ENCODE results near the gene RHOH. TPM values are rescaled to one million over a fixed set of nuclear protein-coding genes. Genes with fewer than 3 reads are reported as not detected.

Gene RHOH
- total and polyA plus RNA-seq, 10 of the 15 experiments (the other 5 are each of a cell fraction or from before 2014, with no cell fraction given) = 46.5 to 120 (median 57.9) TPM

DNA sequence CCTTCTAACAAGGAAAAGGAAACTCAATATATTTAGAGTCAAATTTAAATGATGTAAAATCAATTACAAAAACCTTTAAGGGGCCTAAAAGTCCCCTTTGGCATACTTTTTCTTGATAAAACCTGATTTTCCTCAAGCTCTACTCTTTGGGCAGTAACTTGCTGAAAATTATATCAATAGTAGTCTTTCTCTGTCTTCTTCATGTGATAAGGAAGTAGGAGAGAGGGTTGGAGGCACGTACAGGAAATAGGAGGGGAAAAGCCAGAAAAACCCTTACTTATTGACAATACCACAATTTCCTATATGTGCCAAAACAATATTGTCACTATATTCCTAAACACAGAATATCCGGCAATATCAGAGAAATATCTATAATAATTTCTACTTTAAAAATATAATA, 9.6 kb downstream of the RHOH start:
- Histone ChIP-seq H3K27ac (ENCODE audit: control insufficient read depth, insufficient read depth) (peak overlapping the region; percentile 92), H3K9me3 (replicated peaks; ENCODE audit: control insufficient read depth, insufficient read depth, low read length) (no peaks in the 10 kb centered on the region), H3K27me3 (replicated peaks in 1 of 2; ENCODE audit: control insufficient read depth in 2 of 2, insufficient read depth in 2 of 2, low read length in 1 of 2) (no peaks in the 10 kb centered on the region), H3K4me2 (ENCODE audit: control insufficient read depth, insufficient read depth) (peak overlapping the region; percentile 98), H3K9ac (ENCODE audit: control insufficient read depth, insufficient read depth, low read length) (peak overlapping the region; percentile 42), H3K4me1 (ENCODE audit: control insufficient read depth, insufficient read depth, low read length) (peaks cover 26% of the 10 kb centered on the region), H3K4me3 (peak overlapping the region; percentile 72), H2AFZ (ENCODE audit: control insufficient read depth, low read depth, low read length) (no peak overlapping the region), H3K79me2 (ENCODE audit: control insufficient read depth, insufficient read depth, low read length) (peaks cover 97% of the 10 kb centered on the region), H4K20me1 (ENCODE audit: control insufficient read depth, insufficient read depth) (no peaks in the 10 kb centered on the region; the same call in 1 of the 2 replicates), H3K36me3 (ENCODE audit: control insufficient read depth in 2 of 2, insufficient read depth in 2 of 2, low read length in 1 of 2) (peaks cover 0 to 1% of the 10 kb centered on the region in 2 experiments; a peak in 1 of 4 replicates)
- in situ Hi-C loops (cut with MboI) (loop anchor here (10.0 kb wide), 1 partner anchor 572 kb away; the partner anchor contains the start of gene SMIM14), intact Hi-C loops (cut with micrococcal nuclease; ENCODE audit: unreplicated experiment) (no loop called here)
- BruUV-seq (replicated peaks) = no TSS peak
- TF ChIP-seq ETV6 (conservative IDR thresholded peaks at IDR 0.05 in 1 of 2, IDR thresholded peaks at IDR 0.05 in 1 of 2; ENCODE audit: borderline replicate concordance in 1 of 2, low read depth in 1 of 2) (peak in 1 of 2 experiments; percentile 53; a peak in 1 of 4 replicates), BMI1 (IDR thresholded peaks at IDR 0.05; ENCODE audit: borderline replicate concordance) (no peak)
- ATAC-seq = no peak
- ChIA-PET POLR2A (interaction anchor here (0.6 to 14.4 kb wide), 8 partner anchors 10 to 586 kb away, joined by 3 to 214 read pairs (median 6); partner anchors contain the start of gene RHOH), SMC1A (ENCODE audit: uncharacterized antibody, unreplicated experiment) (interaction anchor here (0.6 to 15.0 kb wide), 10 partner anchors 16 to 148 kb away, joined by 3 to 336 read pairs (median 6); partner anchors contain the start of gene RHOH), CTCF (interaction anchor here (0.7 to 5.7 kb wide), 6 partner anchors 10 to 102 kb away, joined by 3 to 53 read pairs (median 13); partner anchors contain the start of gene RHOH), RAD21 (ENCODE audit: unreplicated experiment) (interaction anchor here (1.4 to 12.9 kb wide), 6 partner anchors 12 to 101 kb away, joined by 3 to 179 read pairs (median 62); partner anchors contain the start of gene RHOH)
- DNase-seq (ENCODE audit: low read depth, low spot score) = no peak
- WGBS (ENCODE audit: insufficient coverage, insufficient replicate concordance, low lambda C conversion rate, missing lambda C conversion rate) = 0% methylated on average over 2 of the region's 2 CpGs
- no peak for FAIRE-seq

DNA sequence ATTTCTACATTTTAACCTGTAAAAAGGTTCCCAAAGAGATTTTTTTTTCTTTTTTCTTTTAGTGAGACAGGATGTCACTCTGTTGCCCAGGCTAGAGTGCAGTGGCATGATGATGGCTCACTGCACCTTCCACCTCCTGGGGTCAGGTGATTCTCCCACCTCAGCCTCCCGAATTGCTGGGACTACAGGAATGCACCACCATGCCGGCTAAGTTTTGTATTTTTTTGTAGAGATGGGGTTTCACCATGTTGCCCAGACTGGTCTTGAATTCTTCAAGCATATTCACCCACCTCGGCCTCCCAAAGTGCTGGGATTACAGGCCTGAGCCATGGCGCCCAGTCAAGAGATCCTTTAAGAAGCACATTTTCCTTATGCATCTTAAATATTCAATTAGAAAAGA, 12.6 kb downstream of the RHOH start:
- FAIRE-seq (no peak), ATAC-seq (no peak), DNase-seq (ENCODE audit: low read depth, low spot score) (no peak)
- Histone ChIP-seq H3K9ac (ENCODE audit: control insufficient read depth, insufficient read depth, low read length) (peak overlapping the region; percentile 40), H4K20me1 (ENCODE audit: control insufficient read depth, insufficient read depth) (no peaks in the 10 kb centered on the region; the same call in 1 of the 2 replicates), H3K79me2 (ENCODE audit: control insufficient read depth, insufficient read depth, low read length) (peaks cover 99% of the 10 kb centered on the region), H3K27me3 (replicated peaks in 1 of 2; ENCODE audit: control insufficient read depth in 2 of 2, insufficient read depth in 2 of 2, low read length in 1 of 2) (no peaks in the 10 kb centered on the region), H3K9me3 (replicated peaks; ENCODE audit: control insufficient read depth, insufficient read depth, low read length) (no peaks in the 10 kb centered on the region), H3K4me1 (ENCODE audit: control insufficient read depth, insufficient read depth, low read length) (peaks cover 48% of the 10 kb centered on the region), H2AFZ (ENCODE audit: control insufficient read depth, low read depth, low read length) (no peak overlapping the region), H3K27ac (ENCODE audit: control insufficient read depth, insufficient read depth) (peak overlapping the region; percentile 92), H3K4me3 (peak overlapping the region; percentile 43; the same call in 1 of the 2 replicates), H3K4me2 (ENCODE audit: control insufficient read depth, insufficient read depth) (peak overlapping the region; percentile 56), H3K36me3 (ENCODE audit: control insufficient read depth in 2 of 2, insufficient read depth in 2 of 2, low read length in 1 of 2) (peaks cover 3 to 10% of the 10 kb centered on the region in 2 experiments; a peak in 3 of 4 replicates)
- SMC1A ChIA-PET (ENCODE audit: uncharacterized antibody, unreplicated experiment) = interaction anchor here (2.5 to 15.0 kb wide), 4 partner anchors 13 to 97 kb away, joined by 15 to 336 read pairs (median 135); partner anchors contain the start of gene RHOH
- intact Hi-C loops (cut with micrococcal nuclease; ENCODE audit: unreplicated experiment) (no loop called here), in situ Hi-C loops (cut with MboI) (loop anchor here (10.0 kb wide), 1 partner anchor 575 kb away; the partner anchor contains the start of gene SMIM14)
- RAD21 ChIA-PET (ENCODE audit: unreplicated experiment) = interaction anchor here (0.9 to 12.9 kb wide), 7 partner anchors 9 to 98 kb away, joined by 3 to 179 read pairs (median 11); partner anchors contain the start of gene RHOH
- CTCF ChIA-PET = interaction anchor here (1.7 kb wide), 1 partner anchor 9 kb away, joined by 4 read pairs; no protein-coding TSS in a partner anchor
- no TSS peak for BruUV-seq (replicated peaks)
- POLR2A ChIA-PET = interaction anchor here (1.3 to 14.4 kb wide), 3 partner anchors 14 to 21 kb away, joined by 4 to 214 read pairs (median 8); partner anchors contain the start of gene RHOH
- 1% methylated on average over 4 of the region's 4 CpGs for WGBS (ENCODE audit: insufficient coverage, insufficient replicate concordance, low lambda C conversion rate, missing lambda C conversion rate)
- TF ChIP-seq ESRRA (IDR thresholded peaks at IDR 0.05; ENCODE audit: low read length) (no peak), STAT1 (conservative IDR thresholded peaks at IDR 0.05) (no peak), YBX1 (IDR thresholded peaks at IDR 0.05) (no peak), TARDBP (IDR thresholded peaks at IDR 0.05; ENCODE audit: borderline replicate concordance) (no peak)
- TF ChIP-seq, protein P1, sequence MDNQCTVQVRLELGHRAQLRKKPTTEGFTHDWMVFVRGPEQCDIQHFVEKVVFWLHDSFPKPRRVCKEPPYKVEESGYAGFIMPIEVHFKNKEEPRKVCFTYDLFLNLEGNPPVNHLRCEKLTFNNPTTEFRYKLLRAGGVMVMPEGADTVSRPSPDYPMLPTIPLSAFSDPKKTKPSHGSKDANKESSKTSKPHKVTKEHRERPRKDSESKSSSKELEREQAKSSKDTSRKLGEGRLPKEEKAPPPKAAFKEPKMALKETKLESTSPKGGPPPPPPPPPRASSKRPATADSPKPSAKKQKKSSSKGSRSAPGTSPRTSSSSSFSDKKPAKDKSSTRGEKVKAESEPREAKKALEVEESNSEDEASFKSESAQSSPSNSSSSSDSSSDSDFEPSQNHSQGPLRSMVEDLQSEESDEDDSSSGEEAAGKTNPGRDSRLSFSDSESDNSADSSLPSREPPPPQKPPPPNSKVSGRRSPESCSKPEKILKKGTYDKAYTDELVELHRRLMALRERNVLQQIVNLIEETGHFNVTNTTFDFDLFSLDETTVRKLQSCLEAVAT (IDR thresholded peaks at IDR 0.05) = peak; percentile 14
- TF ChIP-seq, protein P2, sequence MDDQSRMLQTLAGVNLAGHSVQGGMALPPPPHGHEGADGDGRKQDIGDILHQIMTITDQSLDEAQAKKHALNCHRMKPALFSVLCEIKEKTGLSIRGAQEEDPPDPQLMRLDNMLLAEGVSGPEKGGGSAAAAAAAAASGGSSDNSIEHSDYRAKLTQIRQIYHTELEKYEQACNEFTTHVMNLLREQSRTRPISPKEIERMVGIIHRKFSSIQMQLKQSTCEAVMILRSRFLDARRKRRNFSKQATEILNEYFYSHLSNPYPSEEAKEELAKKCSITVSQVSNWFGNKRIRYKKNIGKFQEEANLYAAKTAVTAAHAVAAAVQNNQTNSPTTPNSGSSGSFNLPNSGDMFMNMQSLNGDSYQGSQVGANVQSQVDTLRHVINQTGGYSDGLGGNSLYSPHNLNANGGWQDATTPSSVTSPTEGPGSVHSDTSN (IDR thresholded peaks at IDR 0.05; ENCODE audit: insufficient replicate concordance, low read depth, low read length) = no peak

All from GM12878 (cell line).